HCT116 (cell line): ENCODE data around the gene CIITA.
"Not testable (repeated sequence)": the region's sequence is repeated elsewhere in the genome, so short reads cannot be mapped to it uniquely, and the experiment has no call there.

ENCODE experiments used
- EGR1 ChIP-seq: IDR thresholded peaks from 2 replicates; pipeline ENCODE4 v1.6.1; 2012; ENCODE audit warnings: low read depth
- EZH2 ChIP-seq: fragments of 200-600 bp; sonication (generic); IDR thresholded peaks from 2 replicates; pipeline ENCODE4 v1.6.1; 2017; ENCODE audit warnings: antibody characterized with exemption, mixed run types
- EZH2phosphoT487 ChIP-seq: fragments of 200-600 bp; IDR thresholded peaks from 2 replicates; pipeline ENCODE4 v1.6.1; 2018; ENCODE audit warnings: antibody characterized with exemption, borderline replicate concordance
- POLR2A ChIP-seq: IDR thresholded peaks from 2 replicates; pipeline ENCODE4 v1.7.0; 2011; ENCODE audit warnings: borderline replicate concordance; ENCODE audit not compliant: insufficient read depth, insufficient read length; ENCODE audit errors: extremely low read depth
- RAD21 ChIP-seq: IDR thresholded peaks from 2 replicates; pipeline ENCODE4 v1.6.1; 2012; ENCODE audit warnings: low read depth, mild to moderate bottlenecking
- SRF ChIP-seq: IDR thresholded peaks from 2 replicates; pipeline ENCODE4 v1.6.1; 2012; ENCODE audit warnings: low read depth
- YY1 ChIP-seq: IDR thresholded peaks from 2 replicates; pipeline ENCODE4 v1.6.1; 2011; ENCODE audit warnings: low read length, low read depth, moderate library complexity, mild to moderate bottlenecking; ENCODE audit not compliant: insufficient replicate concordance; ENCODE audit errors: extremely low read depth
- ZFX ChIP-seq: fragments of 450-650 bp; IDR thresholded peaks from 2 replicates; pipeline ENCODE4 v1.6.1; 2017
- ZNF274 ChIP-seq: fragments of 200-500 bp; sonication (Bioruptor generic); IDR thresholded peaks from 2 replicates; pipeline ENCODE4 v1.6.1; 2014; ENCODE audit warnings: mild to moderate bottlenecking, low read depth, low read length, inconsistent platforms
- TF ChIP-seq, protein P1 (sequence below), 3 experiments: fragments of 200-600 bp in 1 of 3; sonication (generic) in 1 of 3; IDR thresholded peaks in 2 of 3; conservative IDR thresholded peaks in 1 of 3; 2 replicates each; pipeline ENCODE4 v1.5.1; 2012 to 2017; ENCODE audit warnings: low read depth in 2 of 3, low read length in 2 of 3, antibody characterized with exemption in 1 of 3, borderline replicate concordance in 1 of 3, control low read depth in 1 of 3, mild to moderate bottlenecking in 1 of 3, mixed read lengths in 1 of 3, mixed run types in 1 of 3, moderate library complexity in 1 of 3; ENCODE audit not compliant: insufficient read depth in 1 of 3
- TF ChIP-seq, protein P2 (sequence below): IDR thresholded peaks from 2 replicates; pipeline ENCODE4 v1.6.1; 2011; ENCODE audit warnings: mild to moderate bottlenecking, low read length, moderate library complexity; ENCODE audit not compliant: insufficient replicate concordance; ENCODE audit errors: extremely low read depth
- TF ChIP-seq, protein P3 (sequence below): IDR thresholded peaks from 2 replicates; pipeline ENCODE4 v1.6.1; 2012
- TF ChIP-seq, protein P4 (sequence below): IDR thresholded peaks from 2 replicates; pipeline ENCODE4 v1.6.1; 2012

DNA sequence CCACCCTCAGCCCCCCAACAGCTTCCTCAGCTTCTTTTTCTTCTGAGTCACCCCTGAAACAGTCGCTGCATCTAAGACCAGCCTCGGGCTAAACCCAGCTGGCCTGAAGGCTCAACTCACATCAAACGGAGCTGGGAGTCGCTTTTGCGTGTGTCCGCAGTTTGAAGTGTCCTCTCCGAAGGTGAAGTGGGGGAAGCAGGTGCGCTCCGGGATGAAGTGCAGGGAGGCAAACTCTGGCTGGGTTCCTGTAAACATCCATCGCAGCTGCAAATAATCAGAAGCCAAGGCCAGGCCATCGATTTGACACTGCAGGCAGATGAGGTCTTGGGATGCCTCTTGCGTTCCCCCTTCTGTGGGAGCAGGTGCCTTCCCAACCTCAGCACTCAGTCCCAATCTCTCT is 52.1 kb downstream of the CIITA start:
- not testable (repeated sequence) for TF ChIP-seq YY1, EZH2, EGR1, EZH2phosphoT487, ZFX, RAD21, ZNF274, POLR2A, SRF
- TF ChIP-seq, protein P1, sequence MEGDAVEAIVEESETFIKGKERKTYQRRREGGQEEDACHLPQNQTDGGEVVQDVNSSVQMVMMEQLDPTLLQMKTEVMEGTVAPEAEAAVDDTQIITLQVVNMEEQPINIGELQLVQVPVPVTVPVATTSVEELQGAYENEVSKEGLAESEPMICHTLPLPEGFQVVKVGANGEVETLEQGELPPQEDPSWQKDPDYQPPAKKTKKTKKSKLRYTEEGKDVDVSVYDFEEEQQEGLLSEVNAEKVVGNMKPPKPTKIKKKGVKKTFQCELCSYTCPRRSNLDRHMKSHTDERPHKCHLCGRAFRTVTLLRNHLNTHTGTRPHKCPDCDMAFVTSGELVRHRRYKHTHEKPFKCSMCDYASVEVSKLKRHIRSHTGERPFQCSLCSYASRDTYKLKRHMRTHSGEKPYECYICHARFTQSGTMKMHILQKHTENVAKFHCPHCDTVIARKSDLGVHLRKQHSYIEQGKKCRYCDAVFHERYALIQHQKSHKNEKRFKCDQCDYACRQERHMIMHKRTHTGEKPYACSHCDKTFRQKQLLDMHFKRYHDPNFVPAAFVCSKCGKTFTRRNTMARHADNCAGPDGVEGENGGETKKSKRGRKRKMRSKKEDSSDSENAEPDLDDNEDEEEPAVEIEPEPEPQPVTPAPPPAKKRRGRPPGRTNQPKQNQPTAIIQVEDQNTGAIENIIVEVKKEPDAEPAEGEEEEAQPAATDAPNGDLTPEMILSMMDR (IDR thresholded peaks at IDR 0.05 in 2 of 3, conservative IDR thresholded peaks at IDR 0.05 in 1 of 3; ENCODE audit: borderline replicate concordance in 1 of 3, insufficient read depth in 1 of 3, low read depth in 2 of 3, low read length in 2 of 3), result not testable (repeated sequence)
- TF ChIP-seq, protein P2, sequence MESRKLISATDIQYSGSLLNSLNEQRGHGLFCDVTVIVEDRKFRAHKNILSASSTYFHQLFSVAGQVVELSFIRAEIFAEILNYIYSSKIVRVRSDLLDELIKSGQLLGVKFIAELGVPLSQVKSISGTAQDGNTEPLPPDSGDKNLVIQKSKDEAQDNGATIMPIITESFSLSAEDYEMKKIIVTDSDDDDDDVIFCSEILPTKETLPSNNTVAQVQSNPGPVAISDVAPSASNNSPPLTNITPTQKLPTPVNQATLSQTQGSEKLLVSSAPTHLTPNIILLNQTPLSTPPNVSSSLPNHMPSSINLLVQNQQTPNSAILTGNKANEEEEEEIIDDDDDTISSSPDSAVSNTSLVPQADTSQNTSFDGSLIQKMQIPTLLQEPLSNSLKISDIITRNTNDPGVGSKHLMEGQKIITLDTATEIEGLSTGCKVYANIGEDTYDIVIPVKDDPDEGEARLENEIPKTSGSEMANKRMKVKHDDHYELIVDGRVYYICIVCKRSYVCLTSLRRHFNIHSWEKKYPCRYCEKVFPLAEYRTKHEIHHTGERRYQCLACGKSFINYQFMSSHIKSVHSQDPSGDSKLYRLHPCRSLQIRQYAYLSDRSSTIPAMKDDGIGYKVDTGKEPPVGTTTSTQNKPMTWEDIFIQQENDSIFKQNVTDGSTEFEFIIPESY, result not testable (repeated sequence)
- TF ChIP-seq, protein P3, sequence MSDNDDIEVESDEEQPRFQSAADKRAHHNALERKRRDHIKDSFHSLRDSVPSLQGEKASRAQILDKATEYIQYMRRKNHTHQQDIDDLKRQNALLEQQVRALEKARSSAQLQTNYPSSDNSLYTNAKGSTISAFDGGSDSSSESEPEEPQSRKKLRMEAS, result not testable (repeated sequence)
- TF ChIP-seq, protein P4, sequence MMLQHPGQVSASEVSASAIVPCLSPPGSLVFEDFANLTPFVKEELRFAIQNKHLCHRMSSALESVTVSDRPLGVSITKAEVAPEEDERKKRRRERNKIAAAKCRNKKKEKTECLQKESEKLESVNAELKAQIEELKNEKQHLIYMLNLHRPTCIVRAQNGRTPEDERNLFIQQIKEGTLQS, result not testable (repeated sequence)
